Measurements from ENCODE around the gene EXOSC5. TPM values are rescaled to one million over a fixed set of nuclear protein-coding genes. Genes with fewer than 3 reads are reported as not detected.

Gene EXOSC5
- total RNA-seq, 1 donor from 2014 or later = 15.2 TPM

DNA sequence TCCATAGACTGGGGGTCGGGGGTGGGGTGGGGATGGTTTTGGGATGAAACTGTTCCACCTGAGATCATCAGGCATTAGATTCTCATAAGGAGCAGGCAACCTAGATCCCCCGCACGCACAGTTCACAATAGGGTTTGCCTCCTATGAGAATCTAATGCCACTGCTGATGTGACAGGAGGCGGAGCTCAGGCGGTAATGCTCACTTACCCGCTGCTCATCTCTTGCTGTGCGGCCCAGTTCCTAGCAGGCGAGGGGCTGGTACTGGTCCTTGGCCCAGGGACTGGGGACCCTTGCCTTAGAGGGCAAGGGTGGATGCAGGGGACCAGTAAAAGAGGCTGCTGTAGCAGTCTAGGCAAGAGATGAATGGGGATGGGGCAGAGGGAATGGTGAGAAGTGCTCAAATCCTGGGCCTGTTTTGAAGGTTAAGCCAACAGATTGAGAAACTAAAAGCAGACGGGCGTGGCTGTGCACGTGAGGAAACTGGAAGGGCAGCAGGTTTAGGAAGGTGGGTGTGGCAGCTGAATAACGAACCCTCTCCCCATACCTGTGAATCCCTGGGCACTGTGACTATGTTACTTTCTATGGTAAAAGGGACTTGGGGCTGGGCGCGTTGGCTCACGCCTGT, 44.3 kb upstream of the EXOSC5 start:
- Histone ChIP-seq H3K36me3 (no peaks in the 10 kb centered on the region), H3K4me1 (peaks cover 20% of the 10 kb centered on the region), H3K9me3 (no peaks in the 10 kb centered on the region), H3K27ac (no peak overlapping the region), H3K27me3 (no peaks in the 10 kb centered on the region), H3K4me3 (no peak overlapping the region)
- intact Hi-C loops (cut with DNase I) = no loop called here
- TF ChIP-seq POLR2A (IDR thresholded peaks at IDR 0.05) (no peak), POLR2AphosphoS5 (IDR thresholded peaks at IDR 0.05; ENCODE audit: insufficient read depth in 1 of 2, low read depth in 1 of 2) (no peak)
- TF ChIP-seq, protein P1, sequence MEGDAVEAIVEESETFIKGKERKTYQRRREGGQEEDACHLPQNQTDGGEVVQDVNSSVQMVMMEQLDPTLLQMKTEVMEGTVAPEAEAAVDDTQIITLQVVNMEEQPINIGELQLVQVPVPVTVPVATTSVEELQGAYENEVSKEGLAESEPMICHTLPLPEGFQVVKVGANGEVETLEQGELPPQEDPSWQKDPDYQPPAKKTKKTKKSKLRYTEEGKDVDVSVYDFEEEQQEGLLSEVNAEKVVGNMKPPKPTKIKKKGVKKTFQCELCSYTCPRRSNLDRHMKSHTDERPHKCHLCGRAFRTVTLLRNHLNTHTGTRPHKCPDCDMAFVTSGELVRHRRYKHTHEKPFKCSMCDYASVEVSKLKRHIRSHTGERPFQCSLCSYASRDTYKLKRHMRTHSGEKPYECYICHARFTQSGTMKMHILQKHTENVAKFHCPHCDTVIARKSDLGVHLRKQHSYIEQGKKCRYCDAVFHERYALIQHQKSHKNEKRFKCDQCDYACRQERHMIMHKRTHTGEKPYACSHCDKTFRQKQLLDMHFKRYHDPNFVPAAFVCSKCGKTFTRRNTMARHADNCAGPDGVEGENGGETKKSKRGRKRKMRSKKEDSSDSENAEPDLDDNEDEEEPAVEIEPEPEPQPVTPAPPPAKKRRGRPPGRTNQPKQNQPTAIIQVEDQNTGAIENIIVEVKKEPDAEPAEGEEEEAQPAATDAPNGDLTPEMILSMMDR (IDR thresholded peaks at IDR 0.05) = no peak
- DNase-seq (ENCODE audit: extremely low spot score in 2 of 2) = no peak

DNA sequence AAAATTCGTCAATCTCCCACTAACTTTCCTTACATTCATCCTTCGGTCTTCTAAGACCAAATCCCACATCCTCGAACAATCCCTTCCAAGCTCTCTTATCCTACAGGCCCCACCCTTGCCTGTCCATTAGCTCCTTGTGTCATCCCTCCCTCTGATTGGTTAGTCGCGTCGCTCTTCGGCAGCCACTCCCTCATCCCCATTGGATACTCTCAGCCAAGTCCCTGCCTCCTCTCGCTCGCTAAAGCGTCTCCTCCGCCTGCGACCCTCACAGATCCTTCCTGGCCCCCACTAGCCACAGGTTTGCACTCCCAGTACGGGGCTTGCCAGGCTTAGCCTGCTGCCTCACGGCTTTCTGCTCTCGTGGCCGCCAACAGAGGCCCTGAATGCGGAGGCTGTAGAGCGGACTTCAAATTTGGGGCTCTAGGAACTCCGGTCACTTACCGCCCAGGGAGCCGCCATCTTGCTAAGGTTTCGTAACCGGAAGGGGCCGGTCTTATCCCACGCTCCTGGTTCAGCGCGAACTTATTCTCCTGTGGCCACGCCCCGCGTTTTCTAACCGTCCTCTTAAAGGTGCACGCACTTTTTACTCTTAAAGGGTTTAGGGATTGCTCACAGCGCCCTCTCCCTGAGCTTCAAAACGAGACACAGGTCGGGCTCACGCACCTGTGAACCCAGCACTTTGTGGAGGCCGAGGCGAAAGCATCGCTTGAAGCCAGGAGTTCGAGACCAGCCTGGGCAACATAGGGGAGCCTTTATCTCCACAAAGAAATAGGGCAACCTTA, 42.5 kb upstream of the EXOSC5 start, which contains the start of gene DMAC2:
Gene DMAC2 (minus strand): TSS at position 472 of the 782 bp plus-strand sequence. CDS start 13 bp downstream, at position 459.
- Histone ChIP-seq H3K36me3 (no peaks in the 10 kb centered on the region), H3K27me3 (no peaks in the 10 kb centered on the region), H3K4me1 (peaks cover 20% of the 10 kb centered on the region), H3K27ac (peak within 1 kb of the TSS; percentile 90), H3K4me3 (peak within 1 kb of the TSS; percentile 67 to 68), H3K9me3 (no peaks in the 10 kb centered on the region)
- TF ChIP-seq, protein P1 (IDR thresholded peaks at IDR 0.05) = peak; percentile 0 to 36 (median 15)
- TF ChIP-seq POLR2AphosphoS5 (IDR thresholded peaks at IDR 0.05; ENCODE audit: insufficient read depth in 1 of 2, low read depth in 1 of 2) (peak; percentile 97 to 98), POLR2A (IDR thresholded peaks at IDR 0.05) (peak in 1 of 2 donors; percentile 74)
- intact Hi-C loops (cut with DNase I) = no loop called here
- DNase-seq (ENCODE audit: extremely low spot score in 2 of 2) = peak in 1 of 2 donors; percentile 98

GRCh38 chr19:41437944-41438574, 40.9 kb upstream of the EXOSC5 start:
- DNase-seq (ENCODE audit: extremely low spot score in 2 of 2) = no peak
- no peaks in the 10 kb centered on the region for H3K27me3 ChIP-seq
- H3K36me3 ChIP-seq = peaks cover 0 to 4% of the 10 kb centered on the region in 2 donors
- H3K9me3 ChIP-seq = no peaks in the 10 kb centered on the region
- H3K4me1 ChIP-seq = peaks cover 20% of the 10 kb centered on the region
- H3K4me3 ChIP-seq = no peak overlapping the region
- H3K27ac ChIP-seq = no peak overlapping the region
- TF ChIP-seq POLR2AphosphoS5 (IDR thresholded peaks at IDR 0.05; ENCODE audit: insufficient read depth in 1 of 2, low read depth in 1 of 2) (no peak), POLR2A (IDR thresholded peaks at IDR 0.05) (no peak)
- TF ChIP-seq, protein P1 (IDR thresholded peaks at IDR 0.05) = no peak
- intact Hi-C loops (cut with DNase I) = no loop called here

DNA sequence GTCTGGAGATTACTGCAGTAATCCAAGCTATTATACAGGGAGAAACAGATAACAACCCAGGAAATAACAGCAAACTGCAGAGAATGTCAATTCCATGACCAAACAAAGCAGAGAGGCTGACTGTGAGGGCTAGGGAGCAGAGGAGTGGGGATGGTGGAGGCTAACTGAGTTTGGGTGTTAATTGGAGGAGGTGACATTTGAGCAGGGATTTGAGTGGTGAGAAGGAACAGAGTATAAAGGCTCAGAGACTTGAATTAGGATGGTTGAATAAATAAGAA, 39.5 kb upstream of the EXOSC5 start:
- no peak for DNase-seq (ENCODE audit: extremely low spot score in 2 of 2)
- Histone ChIP-seq H3K27ac (no peak overlapping the region), H3K9me3 (no peaks in the 10 kb centered on the region), H3K4me1 (peaks cover 20% of the 10 kb centered on the region), H3K4me3 (no peak overlapping the region), H3K36me3 (peaks cover 0 to 18% of the 10 kb centered on the region in 2 donors), H3K27me3 (no peaks in the 10 kb centered on the region)
- no peak for TF ChIP-seq POLR2A (IDR thresholded peaks at IDR 0.05)
- TF ChIP-seq POLR2AphosphoS5 (IDR thresholded peaks at IDR 0.05; ENCODE audit: insufficient read depth in 1 of 2, low read depth in 1 of 2) = no peak
- TF ChIP-seq, protein P1 (IDR thresholded peaks at IDR 0.05) = no peak
- intact Hi-C loops (cut with DNase I) = no loop called here
